HUDEP-2 (cell line): Measurements from ENCODE around the gene IGF2BP2.
"Not testable (repeated sequence)": the region's sequence is repeated elsewhere in the genome, so short reads cannot be mapped to it uniquely, and the experiment has no call there.

Source experiments
- DNase-seq, 76 experiments: peaks; one replicate each; lab custom pipeline; 2025; ENCODE audit not compliant: unreplicated experiment in 76 of 76; lab: John Stamatoyannopoulos, UW

IGF2BP2 gene

GRCh38 chr3:185838417-185838989 lies 13.7 kb upstream of the IGF2BP2 start:
- DNase-seq = not testable (repeated sequence)

- DNase-seq = no peak
These were observed 12.6 kb upstream of the IGF2BP2 start for GRCh38 chr3:185837414-185837813.

GRCh38 chr3:185831990-185832389 lies 7.1 kb upstream of the IGF2BP2 start:
- DNase-seq = no peak

GRCh38 chr3:185831195-185831594 lies 6.4 kb upstream of the IGF2BP2 start:
- DNase-seq = no peak

GRCh38 chr3:185830018-185830797 lies 5.4 kb upstream of the IGF2BP2 start:
- no peak for DNase-seq

- no peak for DNase-seq
These were observed 3.9 kb upstream of the IGF2BP2 start for GRCh38 chr3:185828755-185829154.

GRCh38 chr3:185827595-185828344 lies 2.9 kb upstream of the IGF2BP2 start:
- DNase-seq = peak in 5 of 76 experiments; percentile 12 to 30 (median 18)

- DNase-seq = peak in 39 of 76 experiments; percentile 5 to 58 (median 28)
These were observed 1.0 kb upstream of the IGF2BP2 start for GRCh38 chr3:185825639-185826481.

GRCh38 chr3:185824051-185825005 lies 514 bp downstream of the IGF2BP2 start:
- DNase-seq = peak in 17 of 76 experiments; percentile 11 to 76 (median 50)

GRCh38 chr3:185823078-185824044 lies 1.5 kb downstream of the IGF2BP2 start:
- DNase-seq = peak in 33 of 76 experiments; percentile 7 to 59 (median 29)

GRCh38 chr3:185822221-185823000 lies 2.4 kb downstream of the IGF2BP2 start:
- peak in 1 of 76 experiments; percentile 14 for DNase-seq

GRCh38 chr3:185820973-185821758 lies 3.7 kb downstream of the IGF2BP2 start:
- DNase-seq = peak in 16 of 76 experiments; percentile 5 to 45 (median 24)

GRCh38 chr3:185818267-185818875 lies 6.5 kb downstream of the IGF2BP2 start:
- DNase-seq = no peak

- DNase-seq = peak in 52 of 76 experiments; percentile 5 to 61 (median 30)
These were observed 9.2 kb downstream of the IGF2BP2 start for GRCh38 chr3:185815391-185816282.

GRCh38 chr3:185813691-185814215 lies 11.1 kb downstream of the IGF2BP2 start:
- peak in 32 of 76 experiments; percentile 6 to 57 (median 28) for DNase-seq
